Gastroesophageal sphincter (tissue), 4 donors: ENCODE data around the gene STX1A. TPM values are rescaled to one million over a fixed set of nuclear protein-coding genes. Genes with fewer than 3 reads are reported as not detected.
"Not testable (repeated sequence)": the region's sequence is repeated elsewhere in the genome, so short reads cannot be mapped to it uniquely, and the experiment has no call there.

Experiments
- ATAC-seq: fragments of 150-250 bp; one replicate; pipeline ENCODE4 v1.9.1; 2016; ENCODE audit warnings: mild to moderate bottlenecking, moderate library complexity
- H3K27ac ChIP-seq, 4 donors: fragments of 200-600 bp; sonication (generic) in 3 of 4; 1 replicate in 3 of 4; 2 replicates in 1 of 4; pipeline ENCODE4 v1.5.1; 2016 to 2019
- H3K27me3 ChIP-seq: fragments of 200-600 bp; sonication (generic); one replicate; pipeline ENCODE4 v1.5.1; 2019
- H3K36me3 ChIP-seq, 2 donors: fragments of 200-600 bp; sonication (generic); one replicate each; pipeline ENCODE4 v1.5.1; 2019; ENCODE audit warnings: control low read depth in 1 of 2
- H3K4me1 ChIP-seq, 3 donors: fragments of 200-600 bp; sonication (generic); 1 replicate in 2 of 3; 2 replicates in 1 of 3; pipeline ENCODE4 v1.5.1; 2016 to 2019; ENCODE audit warnings: control low read depth in 2 of 3
- H3K4me3 ChIP-seq, 2 donors: fragments of 200-600 bp; sonication (generic); one replicate each; pipeline ENCODE4 v1.5.1; 2019; ENCODE audit warnings: mild to moderate bottlenecking in 1 of 2, moderate library complexity in 1 of 2
- H3K9me3 ChIP-seq, 3 donors: fragments of 200-600 bp; sonication (generic); one replicate each; pipeline ENCODE4 v1.5.1; 2017 to 2019; ENCODE audit warnings: control low read depth in 2 of 3
- EP300 ChIP-seq: sonication (generic); formaldehyde crosslinking; IDR thresholded peaks from one replicate; pipeline ENCODE4 v1.6.1; 2017; ENCODE audit warnings: antibody characterized with exemption, mild to moderate bottlenecking
- POLR2A ChIP-seq, 2 donors: fragments of 450-650 bp; IDR thresholded peaks; one replicate each; pipeline ENCODE4 v1.6.1; 2017; ENCODE audit warnings: antibody characterized with exemption in 2 of 2, mild to moderate bottlenecking in 2 of 2, moderate library complexity in 1 of 2
- POLR2AphosphoS5 ChIP-seq: sonication (generic); formaldehyde crosslinking; IDR thresholded peaks from one replicate; pipeline ENCODE4 v1.6.1; 2017; ENCODE audit warnings: antibody characterized with exemption
- WGBS, 2 donors: methylation state at CpG; one replicate each; pipeline ENCODE4 v1.1.5; 2018; ENCODE audit warnings: low coverage in 1 of 2; 5-methylcytosine and 5-hydroxymethylcytosine counted together
- total RNA-seq, 4 donors: library from RNA; depleted of rRNA; stranded (reverse); fragments of >200 nt; gene quantifications; one replicate each; pipeline ENCODE4 v1.1.0, GENCODE V29; 2016
- TF ChIP-seq, protein P1 (sequence below), 4 experiments: fragments of 200-600 bp in 2 of 4; fragments of 450-650 bp in 2 of 4; sonication (generic) in 1 of 4; IDR thresholded peaks; one replicate each; pipeline ENCODE4 v1.5.1; 2017 to 2019; ENCODE audit warnings: antibody characterized with exemption in 4 of 4, mild to moderate bottlenecking in 2 of 4, moderate library complexity in 2 of 4

Gene STX1A
- total RNA-seq, 4 donors from 2014 or later, result 9.6 to 24.0 (median 15.2) TPM

GRCh38 chr7:73663033-73663432 lies 56.4 kb downstream of the STX1A start:
- Histone ChIP-seq H3K27ac (no peak overlapping the region), H3K9me3 (peaks cover 0 to 7% (median 0%) of the 10 kb centered on the region in 3 donors), H3K36me3 (no peaks in the 10 kb centered on the region), H3K4me1 (peaks cover 0 to 9% (median 0%) of the 10 kb centered on the region in 3 donors), H3K4me3 (no peak overlapping the region), H3K27me3 (peaks cover 21% of the 10 kb centered on the region)
- no peak for ATAC-seq
- no peak for TF ChIP-seq EP300
- TF ChIP-seq, protein P1, sequence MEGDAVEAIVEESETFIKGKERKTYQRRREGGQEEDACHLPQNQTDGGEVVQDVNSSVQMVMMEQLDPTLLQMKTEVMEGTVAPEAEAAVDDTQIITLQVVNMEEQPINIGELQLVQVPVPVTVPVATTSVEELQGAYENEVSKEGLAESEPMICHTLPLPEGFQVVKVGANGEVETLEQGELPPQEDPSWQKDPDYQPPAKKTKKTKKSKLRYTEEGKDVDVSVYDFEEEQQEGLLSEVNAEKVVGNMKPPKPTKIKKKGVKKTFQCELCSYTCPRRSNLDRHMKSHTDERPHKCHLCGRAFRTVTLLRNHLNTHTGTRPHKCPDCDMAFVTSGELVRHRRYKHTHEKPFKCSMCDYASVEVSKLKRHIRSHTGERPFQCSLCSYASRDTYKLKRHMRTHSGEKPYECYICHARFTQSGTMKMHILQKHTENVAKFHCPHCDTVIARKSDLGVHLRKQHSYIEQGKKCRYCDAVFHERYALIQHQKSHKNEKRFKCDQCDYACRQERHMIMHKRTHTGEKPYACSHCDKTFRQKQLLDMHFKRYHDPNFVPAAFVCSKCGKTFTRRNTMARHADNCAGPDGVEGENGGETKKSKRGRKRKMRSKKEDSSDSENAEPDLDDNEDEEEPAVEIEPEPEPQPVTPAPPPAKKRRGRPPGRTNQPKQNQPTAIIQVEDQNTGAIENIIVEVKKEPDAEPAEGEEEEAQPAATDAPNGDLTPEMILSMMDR (IDR thresholded peaks at IDR 0.05), result no peak
- no peak for TF ChIP-seq POLR2AphosphoS5
- no peak for TF ChIP-seq POLR2A (IDR thresholded peaks at IDR 0.05)

DNA sequence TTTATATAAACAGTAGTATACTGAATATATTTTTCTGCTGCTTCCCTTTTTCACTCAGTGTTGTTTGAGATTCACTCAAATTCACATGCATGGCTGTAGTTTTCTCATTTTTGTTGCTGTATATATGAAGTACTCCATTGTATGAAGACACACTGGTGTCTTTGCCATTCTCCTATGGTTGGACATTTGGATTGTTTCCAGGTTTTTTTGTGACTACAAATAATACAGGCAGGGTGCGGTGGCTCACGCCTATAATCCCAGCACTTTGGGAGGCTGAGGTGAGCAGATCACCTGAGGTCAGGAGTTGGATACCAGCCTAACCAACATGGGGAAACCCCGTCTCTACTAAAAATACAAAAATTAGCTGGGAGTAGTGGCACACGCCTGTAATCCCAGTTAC lies 58.9 kb downstream of the STX1A start:
- ATAC-seq, H3K4me1 ChIP-seq, H3K36me3 ChIP-seq, H3K27ac ChIP-seq, H3K4me3 ChIP-seq, H3K9me3 ChIP-seq: not testable (repeated sequence)
- peaks cover 21% of the 10 kb centered on the region for H3K27me3 ChIP-seq
- WGBS, 2 donors, result 51 to 76% methylated on average over 2 to 4 of the region's 4 CpGs

DNA sequence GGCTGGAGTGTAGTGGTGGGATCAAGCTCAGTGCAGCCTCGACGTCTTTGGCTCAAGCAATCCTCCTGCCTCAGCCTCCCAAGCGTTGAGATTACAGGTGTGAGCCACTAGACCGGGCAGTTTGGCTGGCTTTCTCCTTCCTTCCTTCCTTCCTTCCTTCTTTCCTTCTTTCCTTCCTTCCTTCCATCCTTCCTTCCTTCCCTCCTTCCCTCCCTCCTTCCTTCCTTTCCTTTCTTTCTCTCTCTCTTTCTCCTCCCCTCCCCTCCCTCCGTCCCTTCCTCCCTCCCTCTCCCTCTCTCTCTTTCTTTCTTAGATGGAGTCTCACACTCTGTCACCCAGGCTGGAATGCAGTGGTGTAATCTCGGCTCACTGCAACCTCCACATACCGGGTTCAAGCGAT lies 59.5 kb downstream of the STX1A start:
- peaks cover 0 to 7% (median 0%) of the 10 kb centered on the region in 3 donors for H3K9me3 ChIP-seq
- H3K4me3 ChIP-seq, result no peak overlapping the region
- TF ChIP-seq POLR2A (IDR thresholded peaks at IDR 0.05) (no peak), EP300 (no peak), POLR2AphosphoS5 (no peak)
- TF ChIP-seq, protein P1 (IDR thresholded peaks at IDR 0.05), result no peak
- ATAC-seq, result no peak
- WGBS, 2 donors, result 65 to 86% methylated on average over 4 to 8 of the region's 8 CpGs
- H3K27me3 ChIP-seq, result peaks cover 21% of the 10 kb centered on the region
- no peaks in the 10 kb centered on the region for H3K4me1 ChIP-seq
- no peaks in the 10 kb centered on the region for H3K36me3 ChIP-seq
- no peak overlapping the region for H3K27ac ChIP-seq

DNA sequence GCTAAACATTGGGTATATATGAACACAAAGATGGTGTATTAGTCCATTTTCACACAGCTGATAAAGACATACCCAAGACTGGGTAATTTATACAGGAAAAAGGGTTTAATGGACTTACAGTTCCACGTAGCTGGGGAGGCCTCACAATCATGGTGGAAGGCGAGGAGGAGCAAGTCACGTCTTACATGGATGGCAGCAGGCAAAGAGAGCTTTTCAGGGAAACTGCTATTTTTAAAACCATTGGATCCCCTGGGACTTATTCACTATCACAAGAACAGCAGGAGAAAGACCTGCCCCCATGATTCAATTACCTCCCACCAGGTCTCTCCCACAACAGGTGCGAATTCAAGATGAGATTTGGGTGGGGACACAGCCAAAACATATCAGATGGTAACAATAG lies 64.2 kb downstream of the STX1A start:
- ATAC-seq, result not testable (repeated sequence)
- 76 to 79% methylated on average over 4 of the region's 4 CpGs for WGBS, 2 donors

GRCh38 chr7:73652541-73652949 lies 66.9 kb downstream of the STX1A start:
- WGBS, 2 donors, result 71% methylated on average over 4 of the region's 11 CpGs; no CpG with 5 or more reads in 1 of the 2 donors
- no peak overlapping the region for H3K27ac ChIP-seq
- ATAC-seq, result no peak
- H3K4me3 ChIP-seq, result no peak overlapping the region
- H3K36me3 ChIP-seq, result no peaks in the 10 kb centered on the region
- H3K4me1 ChIP-seq, result peaks cover 0 to 8% (median 3%) of the 10 kb centered on the region in 3 donors
- H3K9me3 ChIP-seq, result no peaks in the 10 kb centered on the region
- H3K27me3 ChIP-seq, result peaks cover 53% of the 10 kb centered on the region
- no peak for TF ChIP-seq POLR2A (IDR thresholded peaks at IDR 0.05)
- no peak for TF ChIP-seq EP300
- no peak for TF ChIP-seq POLR2AphosphoS5
- TF ChIP-seq, protein P1 (IDR thresholded peaks at IDR 0.05), result no peak

More for the DNA sequence above, 64.2 kb downstream of the STX1A start:
- not testable (repeated sequence) for H3K4me1 ChIP-seq, H3K9me3 ChIP-seq, H3K4me3 ChIP-seq, H3K27ac ChIP-seq, H3K36me3 ChIP-seq
- H3K27me3 ChIP-seq, result peaks cover 30% of the 10 kb centered on the region

- no peak for TF ChIP-seq POLR2A (IDR thresholded peaks at IDR 0.05)
- no peak for TF ChIP-seq POLR2AphosphoS5
- TF ChIP-seq, protein P1 (IDR thresholded peaks at IDR 0.05), result no peak
- no peak for TF ChIP-seq EP300
- Histone ChIP-seq H3K4me3 (no peak overlapping the region), H3K9me3 (no peaks in the 10 kb centered on the region), H3K36me3 (no peaks in the 10 kb centered on the region), H3K4me1 (peaks cover 0 to 11% (median 3%) of the 10 kb centered on the region in 3 donors), H3K27me3 (peaks cover 73% of the 10 kb centered on the region), H3K27ac (no peak overlapping the region)
- WGBS, 2 donors, result 60 to 66% methylated on average over 3 to 4 of the region's 5 CpGs
- no peak for ATAC-seq
Measured at GRCh38 chr7:73650524-73650923, 68.9 kb downstream of the STX1A start.
